HTERT RPE-1 (cell line): ENCODE measurements around the gene BST2.

Experiments used
- in situ Hi-C: fragments of 300-500 bp; cut with MboI; formaldehyde crosslinking; loops from 4 replicates; pipeline ENCODE4 v1.14.3; 2020; ENCODE audit warnings: low sequenced_read_pairs

BST2 gene

GRCh38 chr19:17405250-17406045 lies at the start of gene BST2:
TSS of gene BST2 (minus strand) at chr19:17405630. CDS start at chr19:17405575, 55 bp downstream.
- in situ Hi-C loops, result no loop called here

- in situ Hi-C loops, result no loop called here
Observed at GRCh38 chr19:17454576-17455071, 49.2 kb upstream of the BST2 start.

GRCh38 chr19:17451820-17452219 lies 46.4 kb upstream of the BST2 start:
- in situ Hi-C loops, result no loop called here

GRCh38 chr19:17450264-17451075 lies 45.0 kb upstream of the BST2 start:
- in situ Hi-C loops, result no loop called here

GRCh38 chr19:17448131-17448967 lies 42.9 kb upstream of the BST2 start, which contains the start of gene TMEM221:
TSS of gene TMEM221 (minus strand) at chr19:17448668. CDS start at chr19:17448462, 206 bp downstream.
- in situ Hi-C loops, result no loop called here

- in situ Hi-C loops, result no loop called here
Observed at GRCh38 chr19:17447704-17448130, 42.3 kb upstream of the BST2 start.

- in situ Hi-C loops, result no loop called here
Observed at GRCh38 chr19:17445526-17446165, 40.2 kb upstream of the BST2 start.

GRCh38 chr19:17441241-17442021 lies 36.0 kb upstream of the BST2 start:
- in situ Hi-C loops, result no loop called here

GRCh38 chr19:17436874-17437267 lies 31.4 kb upstream of the BST2 start:
- in situ Hi-C loops, result no loop called here

- in situ Hi-C loops, result no loop called here
Observed at GRCh38 chr19:17436094-17436873, 30.9 kb upstream of the BST2 start.

- in situ Hi-C loops, result no loop called here
Observed at GRCh38 chr19:17435218-17435617, 29.8 kb upstream of the BST2 start.

GRCh38 chr19:17431417-17431816 lies 26.0 kb upstream of the BST2 start:
- in situ Hi-C loops, result no loop called here

- in situ Hi-C loops, result no loop called here
Observed at GRCh38 chr19:17429641-17430113, 24.2 kb upstream of the BST2 start.

- in situ Hi-C loops, result no loop called here
Observed at GRCh38 chr19:17424743-17425365, 19.4 kb upstream of the BST2 start.

GRCh38 chr19:17423429-17424208 lies 18.2 kb upstream of the BST2 start:
- in situ Hi-C loops, result no loop called here

GRCh38 chr19:17421942-17422341 lies 16.5 kb upstream of the BST2 start:
- in situ Hi-C loops, result no loop called here

- in situ Hi-C loops, result no loop called here
Observed at GRCh38 chr19:17420475-17420924, 15.1 kb upstream of the BST2 start.
